K562 (cell line): ENCODE measurements around the gene SBDS. TPM values are rescaled to one million over a fixed set of nuclear protein-coding genes. Genes with fewer than 3 reads are reported as not detected.
A peak's percentile ranks its signal among the peaks of the same experiment; 100 is the strongest.
"Not testable (repeated sequence)": the region's sequence is repeated elsewhere in the genome, so short reads cannot be mapped to it uniquely, and the experiment has no call there.

ENCODE experiments used
- ATF3 ChIP-seq, 2 experiments: fragments of 450-650 bp in 1 of 2; sonication (generic) in 1 of 2; formaldehyde crosslinking in 1 of 2; IDR thresholded peaks in 1 of 2; conservative IDR thresholded peaks in 1 of 2; 2 replicates each; pipeline versions ENCODE4 v1.6.1 to v1.8.1; 2016 to 2023; ENCODE audit warnings: mild to moderate bottlenecking in 2 of 2, moderate library complexity in 2 of 2, inconsistent platforms in 1 of 2, missing genetic modification reagents in 1 of 2
- CBX1 ChIP-seq: sonication (generic); IDR thresholded peaks from 2 replicates; pipeline ENCODE4 v1.6.1; 2016; ENCODE audit warnings: antibody characterized with exemption, low read depth, mild to moderate bottlenecking
- CREB3L1 ChIP-seq: fragments of 450-650 bp; IDR thresholded peaks from 2 replicates; pipeline ENCODE4 v1.6.1; 2014; ENCODE audit warnings: low read depth, mild to moderate bottlenecking, moderate library complexity, borderline replicate concordance
- FOXM1 ChIP-seq, 2 experiments: fragments of 450-650 bp in 1 of 2; sonication (generic) in 1 of 2; formaldehyde crosslinking in 1 of 2; IDR thresholded peaks; 2 replicates each; pipeline versions ENCODE4 v1.6.1 to v1.9.0; 2017 to 2022; ENCODE audit warnings: low read depth in 2 of 2, mild to moderate bottlenecking in 2 of 2, missing genetic modification reagents in 1 of 2, moderate library complexity in 1 of 2
- HMGN3 ChIP-seq: IDR thresholded peaks from 2 replicates; pipeline ENCODE4 v1.6.1; 2011; ENCODE audit warnings: borderline replicate concordance, low read depth, mild to moderate bottlenecking, mixed read lengths, low read length; ENCODE audit not compliant: insufficient read length; ENCODE audit errors: extremely low read depth
- KDM5B ChIP-seq: fragments of 200-600 bp; sonication (generic); IDR thresholded peaks from 2 replicates; pipeline ENCODE4 v1.6.1; 2012; ENCODE audit warnings: low read depth, mild to moderate bottlenecking, moderate library complexity, low read length, control low read depth, inconsistent platforms; ENCODE audit not compliant: insufficient replicate concordance
- MNT ChIP-seq, 2 experiments: fragments of 450-650 bp; conservative IDR thresholded peaks; 2 replicates each; pipeline ENCODE4 v1.6.1; 2017; ENCODE audit warnings: mild to moderate bottlenecking in 2 of 2, moderate library complexity in 2 of 2
- NFIC ChIP-seq: fragments of 450-650 bp; IDR thresholded peaks from 2 replicates; pipeline ENCODE4 v1.6.1; 2017; ENCODE audit warnings: mild to moderate bottlenecking, inconsistent platforms
- NFRKB ChIP-seq: fragments of 450-650 bp; IDR thresholded peaks from 2 replicates; pipeline ENCODE4 v1.6.1; 2016; ENCODE audit warnings: low read depth
- NR1H2 ChIP-seq: sonication (generic); formaldehyde crosslinking; IDR thresholded peaks from 2 replicates; pipeline ENCODE4 v1.4.0; 2020; ENCODE audit warnings: mild to moderate bottlenecking, missing genetic modification reagents
- POLR2H ChIP-seq: IDR thresholded peaks from 2 replicates; pipeline ENCODE4 v1.6.1; 2016; ENCODE audit warnings: missing genetic modification characterization, low read depth, mild to moderate bottlenecking, control low read depth, missing compliant biosample characterization, moderate library complexity
- RBM22 ChIP-seq: fragments of 200-400 bp; formaldehyde crosslinking; IDR thresholded peaks from 2 replicates; pipeline ENCODE4 v1.6.1; 2018; ENCODE audit warnings: low read length, low read depth; ENCODE audit not compliant: poor library complexity, severe bottlenecking
- SMARCA4 ChIP-seq: fragments of 450-650 bp; IDR thresholded peaks from 2 replicates; pipeline ENCODE4 v1.6.1; 2016
- SUPT5H ChIP-seq: fragments of 450-650 bp; IDR thresholded peaks from 2 replicates; pipeline ENCODE4 v1.6.1; 2016
- TAF9B ChIP-seq: fragments of 450-650 bp; IDR thresholded peaks from 2 replicates; pipeline ENCODE4 v1.6.1; 2018; ENCODE audit warnings: mild to moderate bottlenecking; ENCODE audit not compliant: partially characterized antibody
- THAP12 ChIP-seq: fragments of 250-450 bp; sonication (Bioruptor Pico); IDR thresholded peaks from 2 replicates; pipeline ENCODE4 v1.9.0; 2021; ENCODE audit warnings: mild to moderate bottlenecking, inconsistent platforms
- ZBTB7A ChIP-seq: IDR thresholded peaks from 2 replicates; pipeline ENCODE4 v1.6.1; 2011; ENCODE audit warnings: low read depth, mild to moderate bottlenecking, low read length, moderate library complexity, borderline replicate concordance; ENCODE audit not compliant: control insufficient read depth
- ZFP30 ChIP-seq: fragments of 250-450 bp; sonication (Bioruptor Pico); IDR thresholded peaks from 2 replicates; pipeline ENCODE4 v1.8.0; 2022; ENCODE audit warnings: moderate library complexity, mild to moderate bottlenecking, inconsistent platforms, borderline replicate concordance
- ZNF644 ChIP-seq: fragments of 200-800 bp; sonication (Bioruptor generic); IDR thresholded peaks from 2 replicates; pipeline ENCODE4 v1.6.1; 2016; ENCODE audit warnings: low read depth, missing genetic modification characterization, missing compliant biosample characterization
- polyA plus RNA-seq, 8 experiments: library from polyadenylated mRNA; depleted of rRNA in 4 of 8; stranded (reverse) in 5 of 8; unstranded in 3 of 8; fragments of >200 nt; fragmentation: Nextera tagmentation in 2 of 8; fragmentation: Illumina TruSeq in 1 of 8; extraction: Ambion mirVana in 2 of 8; extraction: Trizol in 1 of 8; gene quantifications; 2 replicates each; pipeline versions ENCODE4 v1.2.1 to v1.2.3, GENCODE V29; 2011 to 2014; ENCODE audit warnings: inconsistent platforms in 1 of 8, missing spikeins in 1 of 8
- total RNA-seq, 7 experiments: library from RNA; depleted of rRNA in 6 of 7; stranded (reverse); fragments of >200 nt in 6 of 7; fragmentation: Illumina TruSeq in 2 of 7; extraction: Trizol in 2 of 7; gene quantifications; 2 replicates each; pipeline versions ENCODE4 v1.2.1 to v1.2.3, GENCODE V29; 2011 to 2021; ENCODE audit warnings: low replicate concordance in 1 of 7

SBDS gene
- total and polyA plus RNA-seq, 9 of the 15 experiments (the other 6 are each of a cell fraction or from before 2014, with no cell fraction given), result 105 to 174 (median 117) TPM

DNA sequence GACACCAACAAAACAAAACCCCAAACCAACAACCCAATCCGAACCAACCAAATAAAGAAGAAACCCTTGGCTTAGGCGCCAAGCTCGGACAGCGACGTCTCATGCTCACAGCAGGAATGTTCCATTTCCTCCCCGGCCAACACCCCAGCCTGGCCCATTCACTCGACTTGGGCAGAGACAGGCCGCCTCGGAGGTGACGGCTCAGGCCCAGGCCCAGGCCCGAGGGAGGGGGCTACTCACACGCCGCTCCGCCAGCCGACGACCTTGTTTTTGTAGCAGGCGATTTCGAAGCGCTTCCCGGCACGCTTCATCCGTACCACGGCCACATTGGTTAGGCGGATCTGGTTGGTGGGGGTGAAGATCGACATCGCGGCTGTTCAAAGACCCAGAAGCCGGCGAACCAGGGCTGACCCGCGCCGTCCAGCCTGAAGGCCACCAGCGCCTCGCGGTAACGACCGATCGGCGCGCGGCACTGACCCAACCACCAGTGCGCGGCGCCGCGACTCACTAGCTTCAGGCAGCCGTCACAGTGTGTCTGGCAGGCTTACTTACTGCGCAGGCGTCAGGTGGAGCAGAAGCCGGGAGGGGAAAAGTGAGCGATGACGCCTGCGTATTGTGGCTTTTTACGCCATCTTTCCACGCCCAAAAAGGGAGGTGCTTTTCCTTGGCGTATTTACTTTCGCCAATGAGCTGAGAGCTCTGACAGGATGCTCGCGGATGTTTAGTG lies at the start of gene SBDS (continued):
- TF ChIP-seq THAP12 (peak; percentile 81), TAF9B (peak; percentile 78), ATF3 (CRISPR knock-in tag; conservative IDR thresholded peaks at IDR 0.05) (peak; percentile 79), POLR2H (peak; percentile 94), RBM22 (peak; percentile 57), CREB3L1 (peak; percentile 71; the same call in 1 of the 2 replicates), HMGN3 (peak; percentile 45), NFRKB (peak; percentile 41; the same call in 1 of the 2 replicates), NR1H2 (CRISPR knock-in tag) (peak; percentile 95), SMARCA4 (0 out of 2 replicates have a peak, but pooled peaks have one; percentile 16), KDM5B (peak; percentile 88), ZNF644 (tag) (0 out of 2 replicates have a peak, but pooled peaks have one; percentile 53), MNT (conservative IDR thresholded peaks at IDR 0.05) (peak; percentile 76 to 89), SUPT5H (peak; percentile 97), NFIC (peak; percentile 79), FOXM1 (CRISPR knock-in tag; IDR thresholded peaks at IDR 0.05; ENCODE audit: low read depth) (0 out of 2 replicates have a peak, but pooled peaks have one; percentile 50), ZBTB7A (peak; percentile 21; the same call in 1 of the 2 replicates), CBX1 (peak; percentile 34; the same call in 1 of the 2 replicates), ZFP30 (CRISPR knock-in tag) (0 out of 2 replicates have a peak, but pooled peaks have one; percentile 24)
- TF ChIP-seq ATF3 (IDR thresholded peaks at IDR 0.05); FOXM1 (IDR thresholded peaks at IDR 0.05; ENCODE audit: low read depth): not testable (repeated sequence)
